SK-N-SH treated with all-trans-retinoic acid at 6 μM for 48 hours (cell line): ENCODE data around the gene HDAC4.

Experiments
- ATAC-seq: fragments of 200-7000 bp; cut with Tn5 transposase; 3 replicates; pipeline ENCODE4 v1.9.1; 2020; ENCODE audit warnings: mild to moderate bottlenecking, moderate library complexity
- BACH2 ChIP-seq: fragments of 250-450 bp; sonication (Bioruptor Pico); IDR thresholded peaks from 2 replicates; pipeline ENCODE4 v1.9.0; 2021; ENCODE audit warnings: mild to moderate bottlenecking, borderline replicate concordance
- CSDC2 ChIP-seq: fragments of 250-450 bp; sonication (Bioruptor Pico); IDR thresholded peaks from 2 replicates; pipeline ENCODE4 v1.5.0; 2020; ENCODE audit warnings: mild to moderate bottlenecking, moderate library complexity
- ESRRG ChIP-seq: fragments of 250-450 bp; sonication (Bioruptor Pico); IDR thresholded peaks from 2 replicates; pipeline ENCODE4 v1.6.1; 2021; ENCODE audit warnings: mild to moderate bottlenecking
- GLIS3 ChIP-seq: fragments of 250-450 bp; sonication (Bioruptor Pico); IDR thresholded peaks from 2 replicates; pipeline ENCODE4 v1.5.0; 2020; ENCODE audit warnings: mild to moderate bottlenecking, moderate library complexity
- ISL1 ChIP-seq: fragments of 250-450 bp; sonication (Bioruptor Pico); IDR thresholded peaks from 2 replicates; pipeline ENCODE4 v2.1.2; 2022; ENCODE audit warnings: mild to moderate bottlenecking, moderate library complexity
- OSR1 ChIP-seq: fragments of 250-450 bp; sonication (Bioruptor Pico); IDR thresholded peaks from 2 replicates; pipeline ENCODE4 v1.8.0; 2022; ENCODE audit warnings: moderate library complexity, mild to moderate bottlenecking, inconsistent platforms
- PPARA ChIP-seq: fragments of 250-450 bp; sonication (Bioruptor Pico); IDR thresholded peaks from 2 replicates; pipeline ENCODE4 v1.5.0; 2020; ENCODE audit warnings: mild to moderate bottlenecking, borderline replicate concordance
- RARB ChIP-seq: fragments of 250-450 bp; sonication (Bioruptor Pico); IDR thresholded peaks from 2 replicates; pipeline ENCODE4 v1.8.0; 2021; ENCODE audit warnings: mild to moderate bottlenecking, moderate library complexity
- SNAI2 ChIP-seq: fragments of 250-450 bp; sonication (Bioruptor Pico); IDR thresholded peaks from 2 replicates; pipeline ENCODE4 v1.5.0; 2020; ENCODE audit warnings: mild to moderate bottlenecking, moderate library complexity
- TOX ChIP-seq: fragments of 250-450 bp; sonication (Bioruptor Pico); IDR thresholded peaks from 2 replicates; pipeline ENCODE4 v1.8.0; 2021; ENCODE audit warnings: mild to moderate bottlenecking, moderate library complexity, borderline replicate concordance
- ZC3H10 ChIP-seq: fragments of 250-450 bp; sonication (Bioruptor Pico); IDR thresholded peaks from 2 replicates; pipeline ENCODE4 v1.5.1; 2021; ENCODE audit warnings: mild to moderate bottlenecking, moderate library complexity
- ZFP3 ChIP-seq: fragments of 250-450 bp; sonication (Bioruptor Pico); IDR thresholded peaks from 2 replicates; pipeline ENCODE4 v1.5.0; 2020; ENCODE audit warnings: mild to moderate bottlenecking, moderate library complexity
- ZFP30 ChIP-seq: fragments of 450-650 bp; formaldehyde crosslinking; IDR thresholded peaks from 2 replicates; pipeline ENCODE4 v1.5.0; 2022; ENCODE audit warnings: mild to moderate bottlenecking, moderate library complexity
- ZNF565 ChIP-seq: fragments of 450-650 bp; formaldehyde crosslinking; conservative IDR thresholded peaks from 2 replicates; pipeline ENCODE4 v1.5.0; 2020; ENCODE audit warnings: low read depth, mild to moderate bottlenecking, moderate library complexity
- ZNF8 ChIP-seq: fragments of 450-650 bp; formaldehyde crosslinking; IDR thresholded peaks from 2 replicates; pipeline ENCODE4 v1.5.0; 2020; ENCODE audit warnings: mild to moderate bottlenecking, moderate library complexity
- TF ChIP-seq, protein P1 (sequence below): fragments of 250-450 bp; sonication (Bioruptor Pico); IDR thresholded peaks from 2 replicates; pipeline ENCODE4 v1.5.1; 2020; ENCODE audit warnings: low read depth, mild to moderate bottlenecking, moderate library complexity
- TF ChIP-seq, protein P2 (sequence below): fragments of 250-450 bp; sonication (Bioruptor Pico); IDR thresholded peaks from 2 replicates; pipeline ENCODE4 v1.8.0; 2021; ENCODE audit warnings: low read depth, mild to moderate bottlenecking, moderate library complexity, borderline replicate concordance
- TF ChIP-seq, protein P3 (sequence below): fragments of 250-450 bp; sonication (Bioruptor Pico); IDR thresholded peaks from 2 replicates; pipeline ENCODE4 v1.5.0; 2020; ENCODE audit warnings: mild to moderate bottlenecking, moderate library complexity
- TF ChIP-seq, protein P4 (sequence below): fragments of 250-450 bp; sonication (Bioruptor Pico); IDR thresholded peaks from 2 replicates; pipeline ENCODE4 v1.8.0; 2020; ENCODE audit warnings: mild to moderate bottlenecking, moderate library complexity, borderline replicate concordance
- TF ChIP-seq, protein P5 (sequence below): fragments of 250-450 bp; sonication (Bioruptor Pico); IDR thresholded peaks from 2 replicates; pipeline ENCODE4 v1.5.1; 2021; ENCODE audit warnings: mild to moderate bottlenecking, moderate library complexity

Gene HDAC4

DNA sequence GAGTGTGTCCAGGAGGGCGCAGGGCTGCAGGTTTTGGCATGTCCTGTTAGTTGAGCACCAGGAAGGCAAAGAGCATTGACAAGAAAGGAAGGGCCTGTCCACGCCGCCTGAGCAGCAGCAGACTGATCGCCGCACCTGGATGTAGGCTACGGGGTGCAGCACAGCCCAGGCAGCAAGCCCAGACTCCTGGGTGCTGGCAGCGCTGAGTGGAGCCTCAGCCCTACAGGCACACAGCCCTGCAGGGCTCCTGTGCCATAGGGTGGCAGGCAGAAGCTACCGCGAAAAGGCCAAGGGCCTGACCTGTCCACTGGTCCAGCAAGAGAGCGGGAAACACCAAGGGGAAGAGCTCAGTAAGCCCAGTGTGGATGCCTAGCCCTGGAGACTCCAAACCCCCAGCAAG, 198.0 kb downstream of the HDAC4 start:
- TF ChIP-seq CSDC2 (CRISPR knock-in tag): no peak
- TF ChIP-seq ESRRG (CRISPR knock-in tag): no peak
- no peak for TF ChIP-seq ZC3H10 (CRISPR knock-in tag)
- no peak for TF ChIP-seq BACH2
- ATAC-seq: no peak

DNA sequence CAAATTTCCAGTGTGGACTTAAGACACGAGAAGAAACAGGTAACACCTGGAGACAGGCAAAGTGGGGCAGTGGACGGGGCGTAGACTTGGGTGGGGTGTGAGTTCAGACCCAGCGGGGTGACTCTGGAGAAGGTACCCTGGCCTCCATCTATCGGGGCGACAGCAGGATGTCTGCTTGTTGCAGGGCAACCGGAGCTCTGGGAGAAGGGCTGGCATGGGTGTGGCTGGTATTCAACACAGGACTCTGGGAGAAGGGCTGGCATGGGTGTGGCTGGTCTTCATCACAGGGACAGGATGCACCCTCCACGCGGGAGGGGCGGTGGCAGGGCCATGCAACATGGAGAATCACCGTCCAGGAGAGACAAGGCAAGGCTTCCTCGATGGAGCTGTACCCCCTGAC, 198.5 kb downstream of the HDAC4 start:
- TF ChIP-seq, protein P1, sequence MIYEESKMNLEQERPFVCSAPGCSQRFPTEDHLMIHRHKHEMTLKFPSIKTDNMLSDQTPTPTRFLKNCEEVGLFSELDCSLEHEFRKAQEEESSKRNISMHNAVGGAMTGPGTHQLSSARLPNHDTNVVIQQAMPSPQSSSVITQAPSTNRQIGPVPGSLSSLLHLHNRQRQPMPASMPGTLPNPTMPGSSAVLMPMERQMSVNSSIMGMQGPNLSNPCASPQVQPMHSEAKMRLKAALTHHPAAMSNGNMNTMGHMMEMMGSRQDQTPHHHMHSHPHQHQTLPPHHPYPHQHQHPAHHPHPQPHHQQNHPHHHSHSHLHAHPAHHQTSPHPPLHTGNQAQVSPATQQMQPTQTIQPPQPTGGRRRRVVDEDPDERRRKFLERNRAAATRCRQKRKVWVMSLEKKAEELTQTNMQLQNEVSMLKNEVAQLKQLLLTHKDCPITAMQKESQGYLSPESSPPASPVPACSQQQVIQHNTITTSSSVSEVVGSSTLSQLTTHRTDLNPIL (CRISPR knock-in tag): no peak
- TF ChIP-seq BACH2 (no peak), ZFP30 (no peak), SNAI2 (CRISPR knock-in tag) (no peak), ZC3H10 (CRISPR knock-in tag) (no peak), PPARA (CRISPR knock-in tag) (no peak), ISL1 (no peak), CSDC2 (CRISPR knock-in tag) (no peak), TOX (CRISPR knock-in tag) (no peak), ZFP3 (CRISPR knock-in tag) (no peak), ESRRG (CRISPR knock-in tag) (no peak), RARB (CRISPR knock-in tag) (no peak)
- TF ChIP-seq, protein P2, sequence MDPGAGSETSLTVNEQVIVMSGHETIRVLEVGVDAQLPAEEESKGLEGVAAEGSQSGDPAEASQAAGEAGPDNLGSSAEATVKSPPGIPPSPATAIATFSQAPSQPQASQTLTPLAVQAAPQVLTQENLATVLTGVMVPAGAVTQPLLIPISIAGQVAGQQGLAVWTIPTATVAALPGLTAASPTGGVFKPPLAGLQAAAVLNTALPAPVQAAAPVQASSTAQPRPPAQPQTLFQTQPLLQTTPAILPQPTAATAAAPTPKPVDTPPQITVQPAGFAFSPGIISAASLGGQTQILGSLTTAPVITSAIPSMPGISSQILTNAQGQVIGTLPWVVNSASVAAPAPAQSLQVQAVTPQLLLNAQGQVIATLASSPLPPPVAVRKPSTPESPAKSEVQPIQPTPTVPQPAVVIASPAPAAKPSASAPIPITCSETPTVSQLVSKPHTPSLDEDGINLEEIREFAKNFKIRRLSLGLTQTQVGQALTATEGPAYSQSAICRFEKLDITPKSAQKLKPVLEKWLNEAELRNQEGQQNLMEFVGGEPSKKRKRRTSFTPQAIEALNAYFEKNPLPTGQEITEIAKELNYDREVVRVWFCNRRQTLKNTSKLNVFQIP (CRISPR knock-in tag): no peak
- TF ChIP-seq, protein P3, sequence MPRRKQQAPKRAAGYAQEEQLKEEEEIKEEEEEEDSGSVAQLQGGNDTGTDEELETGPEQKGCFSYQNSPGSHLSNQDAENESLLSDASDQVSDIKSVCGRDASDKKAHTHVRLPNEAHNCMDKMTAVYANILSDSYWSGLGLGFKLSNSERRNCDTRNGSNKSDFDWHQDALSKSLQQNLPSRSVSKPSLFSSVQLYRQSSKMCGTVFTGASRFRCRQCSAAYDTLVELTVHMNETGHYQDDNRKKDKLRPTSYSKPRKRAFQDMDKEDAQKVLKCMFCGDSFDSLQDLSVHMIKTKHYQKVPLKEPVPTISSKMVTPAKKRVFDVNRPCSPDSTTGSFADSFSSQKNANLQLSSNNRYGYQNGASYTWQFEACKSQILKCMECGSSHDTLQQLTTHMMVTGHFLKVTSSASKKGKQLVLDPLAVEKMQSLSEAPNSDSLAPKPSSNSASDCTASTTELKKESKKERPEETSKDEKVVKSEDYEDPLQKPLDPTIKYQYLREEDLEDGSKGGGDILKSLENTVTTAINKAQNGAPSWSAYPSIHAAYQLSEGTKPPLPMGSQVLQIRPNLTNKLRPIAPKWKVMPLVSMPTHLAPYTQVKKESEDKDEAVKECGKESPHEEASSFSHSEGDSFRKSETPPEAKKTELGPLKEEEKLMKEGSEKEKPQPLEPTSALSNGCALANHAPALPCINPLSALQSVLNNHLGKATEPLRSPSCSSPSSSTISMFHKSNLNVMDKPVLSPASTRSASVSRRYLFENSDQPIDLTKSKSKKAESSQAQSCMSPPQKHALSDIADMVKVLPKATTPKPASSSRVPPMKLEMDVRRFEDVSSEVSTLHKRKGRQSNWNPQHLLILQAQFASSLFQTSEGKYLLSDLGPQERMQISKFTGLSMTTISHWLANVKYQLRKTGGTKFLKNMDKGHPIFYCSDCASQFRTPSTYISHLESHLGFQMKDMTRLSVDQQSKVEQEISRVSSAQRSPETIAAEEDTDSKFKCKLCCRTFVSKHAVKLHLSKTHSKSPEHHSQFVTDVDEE: no peak
- ATAC-seq: no peak

DNA sequence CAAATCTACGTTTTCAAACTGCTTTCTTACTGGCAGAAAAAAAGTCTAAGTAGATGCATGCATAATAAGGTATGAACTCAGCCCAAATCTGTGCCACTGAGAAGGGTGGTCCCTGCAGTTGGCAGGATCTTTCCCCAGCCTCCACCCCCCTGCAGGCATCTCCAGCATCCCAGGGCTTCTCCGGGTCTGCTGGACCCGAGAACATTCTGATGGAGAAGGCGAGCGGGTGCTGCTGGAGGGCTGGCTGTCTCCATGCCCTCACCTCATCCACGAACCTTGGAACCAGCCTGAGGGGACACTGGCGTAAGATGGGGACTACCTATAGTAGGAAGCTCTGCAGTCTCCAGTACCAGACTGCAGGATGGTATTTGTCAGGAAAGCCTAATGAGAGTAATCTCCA, 198.9 kb downstream of the HDAC4 start:
- TF ChIP-seq ZFP30 (no peak), ZNF565 (CRISPR knock-in tag) (no peak), GLIS3 (CRISPR knock-in tag) (no peak), ZC3H10 (CRISPR knock-in tag) (no peak), ZFP3 (CRISPR knock-in tag) (no peak), RARB (CRISPR knock-in tag) (no peak), ZNF8 (CRISPR knock-in tag) (no peak)
- TF ChIP-seq, protein P4, sequence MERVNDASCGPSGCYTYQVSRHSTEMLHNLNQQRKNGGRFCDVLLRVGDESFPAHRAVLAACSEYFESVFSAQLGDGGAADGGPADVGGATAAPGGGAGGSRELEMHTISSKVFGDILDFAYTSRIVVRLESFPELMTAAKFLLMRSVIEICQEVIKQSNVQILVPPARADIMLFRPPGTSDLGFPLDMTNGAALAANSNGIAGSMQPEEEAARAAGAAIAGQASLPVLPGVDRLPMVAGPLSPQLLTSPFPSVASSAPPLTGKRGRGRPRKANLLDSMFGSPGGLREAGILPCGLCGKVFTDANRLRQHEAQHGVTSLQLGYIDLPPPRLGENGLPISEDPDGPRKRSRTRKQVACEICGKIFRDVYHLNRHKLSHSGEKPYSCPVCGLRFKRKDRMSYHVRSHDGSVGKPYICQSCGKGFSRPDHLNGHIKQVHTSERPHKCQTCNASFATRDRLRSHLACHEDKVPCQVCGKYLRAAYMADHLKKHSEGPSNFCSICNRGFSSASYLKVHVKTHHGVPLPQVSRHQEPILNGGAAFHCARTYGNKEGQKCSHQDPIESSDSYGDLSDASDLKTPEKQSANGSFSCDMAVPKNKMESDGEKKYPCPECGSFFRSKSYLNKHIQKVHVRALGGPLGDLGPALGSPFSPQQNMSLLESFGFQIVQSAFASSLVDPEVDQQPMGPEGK: no peak
- peak; percentile 17; the same call in 2 of the 3 replicates for ATAC-seq

DNA sequence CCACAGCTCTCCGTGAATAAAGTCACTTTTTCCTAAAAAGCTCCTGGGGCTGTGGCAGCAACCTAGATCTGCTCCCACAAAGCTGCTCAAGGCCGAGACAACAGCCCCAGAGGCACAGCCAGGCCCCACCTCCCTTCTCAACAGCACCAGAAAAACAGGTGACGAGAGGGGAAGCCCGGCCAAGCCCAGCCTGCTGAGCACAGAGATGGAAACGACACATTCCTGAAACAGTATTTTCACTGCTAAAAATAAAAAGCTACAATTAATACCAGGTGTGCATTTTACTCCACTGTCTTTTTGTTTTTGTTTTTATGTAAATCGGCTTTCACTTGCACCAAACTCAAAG, 199.3 kb downstream of the HDAC4 start:
- peak; percentile 71 for ATAC-seq
- TF ChIP-seq, protein P5, sequence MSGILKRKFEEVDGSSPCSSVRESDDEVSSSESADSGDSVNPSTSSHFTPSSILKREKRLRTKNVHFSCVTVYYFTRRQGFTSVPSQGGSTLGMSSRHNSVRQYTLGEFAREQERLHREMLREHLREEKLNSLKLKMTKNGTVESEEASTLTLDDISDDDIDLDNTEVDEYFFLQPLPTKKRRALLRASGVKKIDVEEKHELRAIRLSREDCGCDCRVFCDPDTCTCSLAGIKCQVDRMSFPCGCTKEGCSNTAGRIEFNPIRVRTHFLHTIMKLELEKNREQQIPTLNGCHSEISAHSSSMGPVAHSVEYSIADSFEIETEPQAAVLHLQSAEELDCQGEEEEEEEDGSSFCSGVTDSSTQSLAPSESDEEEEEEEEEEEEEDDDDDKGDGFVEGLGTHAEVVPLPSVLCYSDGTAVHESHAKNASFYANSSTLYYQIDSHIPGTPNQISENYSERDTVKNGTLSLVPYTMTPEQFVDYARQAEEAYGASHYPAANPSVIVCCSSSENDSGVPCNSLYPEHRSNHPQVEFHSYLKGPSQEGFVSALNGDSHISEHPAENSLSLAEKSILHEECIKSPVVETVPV: no peak
- TF ChIP-seq PPARA (CRISPR knock-in tag) (no peak), CSDC2 (CRISPR knock-in tag) (no peak), ZC3H10 (CRISPR knock-in tag) (no peak), OSR1 (CRISPR knock-in tag) (no peak)
- TF ChIP-seq, protein P1 (CRISPR knock-in tag): no peak
